ENCODE results near the gene AAMP.

AAMP gene

GRCh38 chr2:218286570-218287459 is 16.9 kb upstream of the AAMP start (continued):
- TF ChIP-seq EGR2 (tag by site-specific recombination; IDR thresholded peaks at IDR 0.05; ENCODE audit: low read depth), result peak; percentile 16; the same call in 1 of the 2 replicates

GRCh38 chr2:218285604-218286003 is 15.7 kb upstream of the AAMP start:
- ChIA-PET CTCF (interaction anchor here (0.5 to 4.8 kb wide), 5 partner anchors 10 to 355 kb away, joined by 3 to 59 read pairs (median 3); partner anchors contain the start of genes AAMP and PNKD), POLR2A (interaction anchor here (2.0 to 3.0 kb wide), 3 partner anchors 9 to 15 kb away, joined by 7 to 29 read pairs (median 10); partner anchors contain the start of genes AAMP and PNKD)
- H3K4me1 ChIP-seq (ENCODE audit: control insufficient read depth, insufficient read depth, low read length), result no peaks in the 10 kb centered on the region
- TF ChIP-seq ZNF221 (tag by site-specific recombination; IDR thresholded peaks at IDR 0.05; ENCODE audit: borderline replicate concordance) (no peak), ZXDB (tag by site-specific recombination; IDR thresholded peaks at IDR 0.05) (no peak)
- peaks cover 0 to 11% of the 10 kb centered on the region in 2 experiments; a peak in 2 of 3 replicates for H3K36me3 ChIP-seq (ENCODE audit: control insufficient read depth in 2 of 2, insufficient read depth in 1 of 2, low read length in 2 of 2)
- H3K27ac ChIP-seq (ENCODE audit: extremely low read depth, low read depth, low read length), result no peak overlapping the region
- no peak overlapping the region for H3K4me3 ChIP-seq (ENCODE audit: low read depth, low read length)
- no peaks in the 10 kb centered on the region for H3K9me3 ChIP-seq (ENCODE audit: control insufficient read depth, insufficient read depth, low read depth, low read length)

- H3K36me3 ChIP-seq (ENCODE audit: control insufficient read depth in 2 of 2, insufficient read depth in 1 of 2, low read length in 2 of 2), result peaks cover 0 to 24% of the 10 kb centered on the region in 2 experiments; a peak in 2 of 3 replicates
- H3K4me1 ChIP-seq (ENCODE audit: control insufficient read depth, insufficient read depth, low read length), result no peaks in the 10 kb centered on the region
- no peaks in the 10 kb centered on the region for H3K9me3 ChIP-seq (ENCODE audit: control insufficient read depth, insufficient read depth, low read depth, low read length)
- ChIA-PET POLR2A (interaction anchor here (0.6 to 2.1 kb wide), 2 partner anchors 11 to 14 kb away, joined by 3 to 10 read pairs; partner anchors contain the start of genes AAMP and PNKD), CTCF (interaction anchor here (1.1 to 4.8 kb wide), 3 partner anchors 8 to 72 kb away, joined by 3 to 59 read pairs (median 5); partner anchors contain the start of genes AAMP, CATIP, PNKD and TMBIM1)
- H3K27ac ChIP-seq (ENCODE audit: extremely low read depth, low read depth, low read length), result no peak overlapping the region
- peak; percentile 91 for TF ChIP-seq PRDM4 (tag by site-specific recombination; IDR thresholded peaks at IDR 0.05)
- no peak for TF ChIP-seq ZNF23 (tag by site-specific recombination; IDR thresholded peaks at IDR 0.05; ENCODE audit: borderline replicate concordance)
- no peak overlapping the region for H3K4me3 ChIP-seq (ENCODE audit: low read depth, low read length)
These were observed 14.3 kb upstream of the AAMP start for GRCh38 chr2:218284106-218284811.

- no peak overlapping the region for H3K27ac ChIP-seq (ENCODE audit: extremely low read depth, low read depth, low read length)
- peaks cover 0 to 43% of the 10 kb centered on the region in 2 experiments; a peak in 2 of 3 replicates for H3K36me3 ChIP-seq (ENCODE audit: control insufficient read depth in 2 of 2, insufficient read depth in 1 of 2, low read length in 2 of 2)
- no peaks in the 10 kb centered on the region for H3K9me3 ChIP-seq (ENCODE audit: control insufficient read depth, insufficient read depth, low read depth, low read length)
- TF ChIP-seq ZNF701 (tag by site-specific recombination; IDR thresholded peaks at IDR 0.05) (no peak), ZNF473 (tag by site-specific recombination; IDR thresholded peaks at IDR 0.05) (no peak), KLF10 (tag by site-specific recombination; IDR thresholded peaks at IDR 0.05) (no peak), ZBTB10 (tag by site-specific recombination; IDR thresholded peaks at IDR 0.05) (no peak), ZNF223 (tag by site-specific recombination; IDR thresholded peaks at IDR 0.05) (no peak), INSM2 (tag by site-specific recombination; IDR thresholded peaks at IDR 0.05) (no peak), EGR2 (tag by site-specific recombination; IDR thresholded peaks at IDR 0.05; ENCODE audit: low read depth) (peak; percentile 47), ZFHX2 (tag by site-specific recombination; conservative IDR thresholded peaks at IDR 0.05) (0 out of 2 replicates have a peak, but pooled peaks have one; percentile 16), ZIC2 (tag by site-specific recombination; IDR thresholded peaks at IDR 0.05) (peak; percentile 42), ZSCAN30 (tag by site-specific recombination; IDR thresholded peaks at IDR 0.05) (no peak)
- ChIA-PET CTCF (interaction anchor here (1.2 kb wide), 1 partner anchor 9 kb away, joined by 4 read pairs; no protein-coding TSS in a partner anchor), POLR2A (no interaction called here)
- H3K4me1 ChIP-seq (ENCODE audit: control insufficient read depth, insufficient read depth, low read length), result no peaks in the 10 kb centered on the region
- no peak overlapping the region for H3K4me3 ChIP-seq (ENCODE audit: low read depth, low read length)
These were observed 12.4 kb upstream of the AAMP start for GRCh38 chr2:218282173-218282991.

All from HEK293 (cell line).